ENCODE results near the gene FBXW8. TPM values are rescaled to one million over a fixed set of nuclear protein-coding genes. Genes with fewer than 3 reads are reported as not detected.

Gene FBXW8
- total RNA-seq, 1 donor, result 24.6 TPM

GRCh38 chr12:116931665-116932064 is 20.9 kb downstream of the FBXW8 start:
- DNase-seq (ENCODE audit: low read depth), result no peak
- no peak overlapping the region for H3K4me3 ChIP-seq (ENCODE audit: low read depth, low read length)
- TF ChIP-seq CTCF (IDR thresholded peaks at IDR 0.05; ENCODE audit: insufficient read depth, low read depth, low read length), result no peak

GRCh38 chr12:116933091-116933490 is 22.3 kb downstream of the FBXW8 start:
- TF ChIP-seq CTCF (IDR thresholded peaks at IDR 0.05; ENCODE audit: insufficient read depth, low read depth, low read length), result no peak
- DNase-seq (ENCODE audit: low read depth), result no peak
- H3K4me3 ChIP-seq (ENCODE audit: low read depth, low read length), result no peak overlapping the region

GRCh38 chr12:116933512-116934246 is 22.9 kb downstream of the FBXW8 start:
- no peak overlapping the region for H3K4me3 ChIP-seq (ENCODE audit: low read depth, low read length)
- DNase-seq (ENCODE audit: low read depth), result peak; percentile 43
- no peak for TF ChIP-seq CTCF (IDR thresholded peaks at IDR 0.05; ENCODE audit: insufficient read depth, low read depth, low read length)

- H3K4me3 ChIP-seq (ENCODE audit: low read depth, low read length), result no peak overlapping the region
- TF ChIP-seq CTCF (IDR thresholded peaks at IDR 0.05; ENCODE audit: insufficient read depth, low read depth, low read length), result no peak
- DNase-seq (ENCODE audit: low read depth), result no peak
Observed at GRCh38 chr12:116934908-116935705, 24.4 kb downstream of the FBXW8 start.

GRCh38 chr12:116937640-116938039 is 26.9 kb downstream of the FBXW8 start:
- no peak overlapping the region for H3K4me3 ChIP-seq (ENCODE audit: low read depth, low read length)
- TF ChIP-seq CTCF (IDR thresholded peaks at IDR 0.05; ENCODE audit: insufficient read depth, low read depth, low read length), result no peak
- peak; percentile 27 for DNase-seq (ENCODE audit: low read depth)

- no peak overlapping the region for H3K4me3 ChIP-seq (ENCODE audit: low read depth, low read length)
- no peak for TF ChIP-seq CTCF (IDR thresholded peaks at IDR 0.05; ENCODE audit: insufficient read depth, low read depth, low read length)
- DNase-seq (ENCODE audit: low read depth), result no peak
Observed at GRCh38 chr12:116939734-116940133, 29.0 kb downstream of the FBXW8 start.

Measured in fibroblast of villous mesenchyme (primary cell).